Natural killer cell treated with Interleukin-12 subunit alpha and Interleukin-12 subunit beta and Interleukin-15 and Interleukin-18, amount 100 ng/mL, for 72 hours (primary cell): ENCODE measurements around the gene GPR132. TPM values are rescaled to one million over a fixed set of nuclear protein-coding genes. Genes with fewer than 3 reads are reported as not detected.
A peak's percentile ranks its signal among the peaks of the same experiment; 100 is the strongest.
"Not testable (repeated sequence)": the region's sequence is repeated elsewhere in the genome, so short reads cannot be mapped to it uniquely, and the experiment has no call there.

Experiments used
- ATAC-seq, 2 donors: fragments of 150-1000 bp; cut with Tn5 transposase in 1 of 2; sonication (Bioruptor Pico), chemical (Tn5 transposase) in 1 of 2; 2 replicates each; pipeline ENCODE4 v1.10.0; 2021
- DNase-seq: peaks from one replicate; pipeline ENCODE4 v3.0.0; 2022; ENCODE audit warnings: low spot score
- H3K27ac Mint-ChIP-seq, 2 donors: 1 replicate in 1 of 2; 2 replicates in 1 of 2; pipeline ENCODE4 v1.8.0; 2022; ENCODE audit warnings: mixed read lengths in 2 of 2, mild to moderate bottlenecking in 1 of 2, moderate library complexity in 1 of 2
- H3K27me3 Mint-ChIP-seq, 2 donors: 1 replicate in 1 of 2; 2 replicates in 1 of 2; pipeline ENCODE4 v1.8.0; 2022; ENCODE audit warnings: mixed read lengths in 2 of 2
- H3K36me3 Mint-ChIP-seq: one replicate; pipeline ENCODE4 v1.8.0; 2022; ENCODE audit warnings: mixed read lengths
- H3K4me1 Mint-ChIP-seq, 2 donors: 1 replicate in 1 of 2; 2 replicates in 1 of 2; pipeline ENCODE4 v1.8.0; 2022; ENCODE audit warnings: low read depth in 2 of 2, mixed read lengths in 2 of 2, mild to moderate bottlenecking in 1 of 2
- H3K4me3 Mint-ChIP-seq: one replicate; pipeline ENCODE4 v1.8.0; 2022; ENCODE audit warnings: mixed read lengths
- H3K9me3 Mint-ChIP-seq: 2 replicates; pipeline ENCODE4 v1.8.0; 2022; ENCODE audit warnings: mixed read lengths
- total RNA-seq, 2 donors: library from RNA; stranded (reverse); gene quantifications; one replicate each; pipeline ENCODE4 v1.2.3, GENCODE V29; 2022

Gene GPR132
- total RNA-seq, 2 donors from 2014 or later = 80.9 to 88.3 TPM

- Mint-ChIP-seq H3K4me1 (peaks cover 17 to 25% of the 10 kb centered on the region in 2 donors), H3K36me3 (no peaks in the 10 kb centered on the region), H3K27me3 (no peaks in the 10 kb centered on the region), H3K27ac (peak overlapping the region in 1 of 2 donors; percentile 50), H3K4me3 (peak overlapping the region; percentile 71), H3K9me3 (no peaks in the 10 kb centered on the region)
- ATAC-seq (peak; percentile 4 to 25), DNase-seq (no peak)
These were observed 22.2 kb upstream of the GPR132 start for GRCh38 chr14:105087308-105087962.

- Mint-ChIP-seq H3K4me1 (peaks cover 17 to 28% of the 10 kb centered on the region in 2 donors), H3K36me3 (no peaks in the 10 kb centered on the region), H3K27ac (peak overlapping the region in 1 of 2 donors; percentile 50), H3K27me3 (no peaks in the 10 kb centered on the region), H3K9me3 (no peaks in the 10 kb centered on the region), H3K4me3 (peak overlapping the region; percentile 69)
- ATAC-seq (peak; percentile 93), DNase-seq (peak; percentile 93)
These were observed 21.6 kb upstream of the GPR132 start for GRCh38 chr14:105086833-105087307.

DNA sequence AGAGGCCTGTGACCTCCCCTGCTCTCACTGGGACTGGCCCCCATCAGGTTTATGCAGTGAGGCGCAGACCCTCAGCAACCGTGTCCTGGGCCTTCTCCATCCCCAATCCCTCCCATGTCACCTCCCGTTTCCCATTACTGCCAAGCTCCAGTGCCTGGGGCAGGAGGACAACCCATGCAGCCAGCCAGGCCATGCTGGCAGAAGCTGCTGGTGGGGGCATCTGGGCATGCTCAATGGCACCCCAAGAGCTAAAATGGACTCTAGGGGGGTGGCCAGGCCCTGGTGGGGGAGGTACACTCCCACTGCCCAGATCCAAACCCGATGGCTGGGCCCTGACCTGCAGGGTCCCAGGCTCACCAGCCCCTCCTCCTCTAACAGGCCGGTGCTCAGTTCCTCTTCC is 20.5 kb upstream of the GPR132 start:
- H3K9me3 Mint-ChIP-seq = no peaks in the 10 kb centered on the region

GRCh38 chr14:105084741-105085571 is 19.7 kb upstream of the GPR132 start:
- Mint-ChIP-seq H3K27me3 (no peaks in the 10 kb centered on the region), H3K27ac (no peak overlapping the region), H3K36me3 (no peaks in the 10 kb centered on the region), H3K4me3 (no peak overlapping the region), H3K4me1 (peaks cover 17 to 28% of the 10 kb centered on the region in 2 donors), H3K9me3 (no peaks in the 10 kb centered on the region)
- DNase-seq = no peak
- no peak for ATAC-seq

More for the DNA sequence above, 20.5 kb upstream of the GPR132 start:
- H3K4me1 Mint-ChIP-seq = peaks cover 17 to 33% of the 10 kb centered on the region in 2 donors
- DNase-seq (no peak), ATAC-seq (no peak)
- no peak overlapping the region for H3K4me3 Mint-ChIP-seq
- no peak overlapping the region for H3K27ac Mint-ChIP-seq
- no peaks in the 10 kb centered on the region for H3K36me3 Mint-ChIP-seq
- H3K27me3 Mint-ChIP-seq = no peaks in the 10 kb centered on the region

GRCh38 chr14:105083926-105084685 is 18.9 kb upstream of the GPR132 start:
- ATAC-seq (no peak), DNase-seq (no peak)
- Mint-ChIP-seq H3K9me3 (no peaks in the 10 kb centered on the region), H3K4me1 (peaks cover 17 to 28% of the 10 kb centered on the region in 2 donors), H3K27ac (peak overlapping the region in 1 of 2 donors; percentile 71), H3K4me3 (no peak overlapping the region), H3K36me3 (no peaks in the 10 kb centered on the region), H3K27me3 (no peaks in the 10 kb centered on the region)

DNA sequence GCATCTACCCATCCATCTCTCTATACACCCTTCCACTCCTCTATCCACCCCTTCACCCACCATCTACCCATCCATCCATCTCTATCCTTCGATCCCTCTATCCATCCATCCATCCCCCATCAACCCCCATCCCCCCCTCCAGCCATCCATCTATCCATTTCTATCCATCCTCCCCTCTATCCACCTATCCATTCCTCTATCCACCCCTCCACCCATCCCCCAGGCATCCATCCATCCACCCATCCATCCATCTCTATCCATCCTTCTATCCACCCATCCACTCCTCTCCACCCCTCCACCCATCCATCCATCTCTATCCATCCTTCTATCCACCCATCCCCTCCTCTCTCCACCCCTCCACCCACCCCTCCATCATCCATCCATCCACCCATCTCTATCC is 17.5 kb upstream of the GPR132 start:
- Mint-ChIP-seq H3K27me3 (no peaks in the 10 kb centered on the region), H3K4me3 (no peak overlapping the region), H3K27ac (no peak overlapping the region), H3K9me3 (no peaks in the 10 kb centered on the region), H3K4me1 (peaks cover 23 to 28% of the 10 kb centered on the region in 2 donors), H3K36me3 (no peaks in the 10 kb centered on the region)
- DNase-seq (no peak), ATAC-seq (no peak)

DNA sequence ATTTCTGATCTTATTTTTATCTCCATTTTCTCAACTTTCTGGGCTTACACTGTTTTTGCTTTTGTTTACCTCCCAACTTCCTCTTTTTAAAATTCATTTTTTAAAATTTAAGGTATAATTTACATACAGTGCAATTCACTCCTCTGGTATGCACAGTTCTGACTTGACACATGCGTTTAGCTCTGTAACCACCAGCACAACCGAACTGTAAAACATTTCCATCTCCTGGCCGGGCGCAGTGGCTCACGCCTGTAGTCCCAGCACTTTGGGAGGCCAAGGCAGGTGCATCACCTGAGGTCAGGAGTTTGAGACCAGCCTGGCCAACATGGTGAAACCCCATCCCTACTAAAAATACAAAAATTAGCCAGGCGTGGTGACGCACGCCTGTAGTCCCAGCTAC is 16.2 kb upstream of the GPR132 start:
- not testable (repeated sequence) for H3K27ac Mint-ChIP-seq, H3K9me3 Mint-ChIP-seq, H3K36me3 Mint-ChIP-seq, H3K4me3 Mint-ChIP-seq, H3K27me3 Mint-ChIP-seq, DNase-seq, ATAC-seq
- peaks cover 32 to 34% of the 10 kb centered on the region in 2 donors for H3K4me1 Mint-ChIP-seq

- ATAC-seq = no peak
- no peaks in the 10 kb centered on the region for H3K27me3 Mint-ChIP-seq
- peaks cover 28 to 40% of the 10 kb centered on the region in 2 donors for H3K4me1 Mint-ChIP-seq
- DNase-seq = no peak
- no peak overlapping the region for H3K27ac Mint-ChIP-seq
- no peak overlapping the region for H3K4me3 Mint-ChIP-seq
- no peaks in the 10 kb centered on the region for H3K9me3 Mint-ChIP-seq
- no peaks in the 10 kb centered on the region for H3K36me3 Mint-ChIP-seq
These were observed 14.9 kb upstream of the GPR132 start for GRCh38 chr14:105080161-105080560.

DNA sequence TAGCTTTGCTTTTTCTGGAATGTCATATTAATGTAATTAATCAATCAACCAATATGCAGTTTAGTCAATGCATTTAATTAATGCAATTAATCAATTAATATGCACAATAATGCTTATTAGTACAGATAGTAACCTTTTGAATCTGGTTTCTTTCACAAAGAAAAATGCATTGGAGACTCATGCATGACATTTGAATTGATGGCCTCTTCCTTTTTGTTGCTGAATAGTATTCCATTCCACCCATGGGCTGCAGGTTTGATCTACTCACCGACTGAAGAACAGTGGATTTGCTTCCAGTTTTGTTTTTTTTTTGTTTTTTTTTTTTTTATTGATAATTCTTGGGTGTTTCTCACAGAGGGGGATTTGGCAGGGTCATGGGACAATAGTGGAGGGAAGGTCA is 13.1 kb upstream of the GPR132 start:
- H3K27ac Mint-ChIP-seq = peak overlapping the region in 1 of 2 donors; percentile 45
- no peaks in the 10 kb centered on the region for H3K9me3 Mint-ChIP-seq
- peaks cover 19 to 38% of the 10 kb centered on the region in 2 donors for H3K4me1 Mint-ChIP-seq
- no peaks in the 10 kb centered on the region for H3K27me3 Mint-ChIP-seq
- no peaks in the 10 kb centered on the region for H3K36me3 Mint-ChIP-seq
- peak overlapping the region; percentile 82 for H3K4me3 Mint-ChIP-seq
- ATAC-seq = no peak
- no peak for DNase-seq

- H3K4me1 Mint-ChIP-seq = peaks cover 19 to 36% of the 10 kb centered on the region in 2 donors
- DNase-seq (no peak), ATAC-seq (no peak)
- peak overlapping the region; percentile 82 for H3K4me3 Mint-ChIP-seq
- no peaks in the 10 kb centered on the region for H3K9me3 Mint-ChIP-seq
- no peaks in the 10 kb centered on the region for H3K27me3 Mint-ChIP-seq
- no peaks in the 10 kb centered on the region for H3K36me3 Mint-ChIP-seq
- H3K27ac Mint-ChIP-seq = peak overlapping the region; percentile 45 to 67
These were observed 12.4 kb upstream of the GPR132 start for GRCh38 chr14:105077649-105077995.

DNA sequence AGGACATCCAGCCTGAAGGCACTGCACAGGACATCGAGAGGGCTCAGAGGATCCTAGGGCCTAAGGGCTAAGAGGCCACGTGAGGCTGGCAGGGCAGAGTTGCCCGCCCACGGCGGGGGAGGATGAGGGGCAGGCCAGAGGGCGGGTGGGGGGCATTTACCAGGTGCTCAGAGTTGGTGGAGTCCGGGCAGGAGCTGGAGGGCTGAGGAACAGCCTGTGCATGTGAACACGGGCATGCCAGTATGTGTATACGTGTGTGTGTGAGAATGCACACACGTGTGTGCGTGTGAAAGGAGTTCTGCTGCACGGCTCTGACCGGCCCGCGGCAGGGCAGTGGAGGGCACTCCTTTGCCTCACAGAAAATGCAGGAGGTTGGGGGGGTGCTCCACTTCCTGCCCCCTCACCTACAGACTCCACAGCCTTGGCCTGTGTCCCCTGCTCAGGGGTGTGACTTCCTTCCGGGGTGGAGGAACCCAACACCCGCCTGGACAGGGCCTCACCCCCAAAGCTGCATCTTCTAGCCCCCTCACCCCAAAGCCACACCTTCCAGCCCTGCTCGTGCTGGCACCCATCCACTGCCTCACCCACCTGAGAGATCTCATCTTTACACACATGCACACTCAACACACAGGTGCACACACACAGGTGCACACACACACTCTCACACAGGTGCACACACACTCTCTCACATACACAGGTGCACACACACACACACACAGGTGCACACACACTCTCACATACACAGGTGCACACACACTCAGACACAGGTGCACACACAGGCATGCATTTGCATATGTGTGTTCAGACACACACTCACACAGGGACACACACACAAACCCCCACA is 11.8 kb upstream of the GPR132 start:
- DNase-seq (no peak), ATAC-seq (peak; percentile 68 to 76)
- Mint-ChIP-seq H3K27me3 (no peaks in the 10 kb centered on the region), H3K4me3 (peak overlapping the region; percentile 82), H3K36me3 (no peaks in the 10 kb centered on the region), H3K27ac (peak overlapping the region; percentile 45 to 67), H3K9me3 (no peaks in the 10 kb centered on the region), H3K4me1 (peaks cover 23 to 39% of the 10 kb centered on the region in 2 donors)

- DNase-seq = no peak
- H3K4me3 Mint-ChIP-seq = peak overlapping the region; percentile 82
- no peaks in the 10 kb centered on the region for H3K9me3 Mint-ChIP-seq
- H3K36me3 Mint-ChIP-seq = no peaks in the 10 kb centered on the region
- H3K27me3 Mint-ChIP-seq = no peaks in the 10 kb centered on the region
- peak overlapping the region; percentile 45 to 67 for H3K27ac Mint-ChIP-seq
- no peak for ATAC-seq
- H3K4me1 Mint-ChIP-seq = peaks cover 28 to 41% of the 10 kb centered on the region in 2 donors
These were observed 11.1 kb upstream of the GPR132 start for GRCh38 chr14:105076296-105076804.
